MM.1S (cell line): ENCODE results near the gene GDPD5.

Experiments used
- EZH2 ChIP-seq: fragments of 300-600 bp; sonication (generic); optimal IDR thresholded peaks from 2 replicates; pipeline ENCODE3; 2017; ENCODE audit warnings: low read depth, mild to moderate bottlenecking, antibody characterized with exemption, low read length, mixed read lengths
- EZH2phosphoT487 ChIP-seq: fragments of 300-600 bp; sonication (generic); IDR thresholded peaks from 2 replicates; pipeline ENCODE4 v1.6.1; 2018; ENCODE audit warnings: antibody characterized with exemption, low read length
- TF ChIP-seq, protein P1 (sequence below): fragments of 300-600 bp; sonication (generic); IDR thresholded peaks from 2 replicates; pipeline ENCODE4 v1.5.1; 2016; ENCODE audit warnings: antibody characterized with exemption, low read length, mixed read lengths

DNA sequence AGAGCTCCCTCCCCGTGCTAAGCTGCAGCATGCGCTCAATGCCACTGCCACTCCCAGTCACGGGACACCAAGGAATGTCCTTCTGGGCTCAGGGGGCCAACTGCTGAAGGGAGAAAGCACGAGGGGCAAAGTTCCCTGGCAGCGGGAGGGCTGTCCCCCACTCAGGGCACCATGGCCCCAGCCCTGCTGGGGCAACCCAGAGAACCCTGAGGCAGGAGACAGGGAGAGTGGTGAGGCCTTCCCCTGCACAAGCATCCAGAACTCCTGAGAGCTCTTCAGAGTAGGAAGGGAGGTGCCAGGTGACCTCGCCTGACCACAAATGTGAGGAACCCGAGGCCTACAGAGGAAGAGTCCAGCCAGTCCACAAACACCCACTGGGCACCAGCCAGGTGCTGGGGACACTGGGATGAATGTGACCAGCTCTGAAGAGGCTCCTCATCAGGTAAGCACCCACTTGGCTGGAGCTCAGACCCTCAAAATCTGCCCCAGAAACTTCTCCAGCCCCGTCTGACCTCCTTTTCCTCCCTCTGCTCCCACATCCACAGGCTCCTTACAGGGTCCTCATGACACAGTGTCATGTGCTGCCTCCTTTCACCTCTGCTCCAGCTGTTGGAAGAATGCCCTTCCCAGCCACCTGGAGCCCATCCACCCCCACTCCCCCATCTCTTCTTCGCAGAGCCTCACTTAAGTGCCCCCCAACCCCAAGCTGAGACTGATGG is 15.6 kb downstream of the GDPD5 start:
- TF ChIP-seq, protein P1, sequence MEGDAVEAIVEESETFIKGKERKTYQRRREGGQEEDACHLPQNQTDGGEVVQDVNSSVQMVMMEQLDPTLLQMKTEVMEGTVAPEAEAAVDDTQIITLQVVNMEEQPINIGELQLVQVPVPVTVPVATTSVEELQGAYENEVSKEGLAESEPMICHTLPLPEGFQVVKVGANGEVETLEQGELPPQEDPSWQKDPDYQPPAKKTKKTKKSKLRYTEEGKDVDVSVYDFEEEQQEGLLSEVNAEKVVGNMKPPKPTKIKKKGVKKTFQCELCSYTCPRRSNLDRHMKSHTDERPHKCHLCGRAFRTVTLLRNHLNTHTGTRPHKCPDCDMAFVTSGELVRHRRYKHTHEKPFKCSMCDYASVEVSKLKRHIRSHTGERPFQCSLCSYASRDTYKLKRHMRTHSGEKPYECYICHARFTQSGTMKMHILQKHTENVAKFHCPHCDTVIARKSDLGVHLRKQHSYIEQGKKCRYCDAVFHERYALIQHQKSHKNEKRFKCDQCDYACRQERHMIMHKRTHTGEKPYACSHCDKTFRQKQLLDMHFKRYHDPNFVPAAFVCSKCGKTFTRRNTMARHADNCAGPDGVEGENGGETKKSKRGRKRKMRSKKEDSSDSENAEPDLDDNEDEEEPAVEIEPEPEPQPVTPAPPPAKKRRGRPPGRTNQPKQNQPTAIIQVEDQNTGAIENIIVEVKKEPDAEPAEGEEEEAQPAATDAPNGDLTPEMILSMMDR: no peak
- TF ChIP-seq EZH2phosphoT487 (no peak), EZH2 (no peak)
